GM19238 (cell line): ENCODE data around the gene UBR4.

Experiments used
- DNase-seq: peaks from one replicate; pipeline ENCODE4 v3.0.0; 2011; ENCODE audit warnings: low spot score; ENCODE audit not compliant: insufficient read length

Gene UBR4

GRCh38 chr1:19073311-19074186, 136.5 kb downstream of the UBR4 start:
- DNase-seq = no peak

- DNase-seq = no peak
Observed at GRCh38 chr1:19072285-19072981, 137.6 kb downstream of the UBR4 start.

GRCh38 chr1:19071674-19072281, 138.3 kb downstream of the UBR4 start:
- no peak for DNase-seq

GRCh38 chr1:19070891-19071621, 139.0 kb downstream of the UBR4 start:
- no peak for DNase-seq

- DNase-seq = no peak
Observed at GRCh38 chr1:19070197-19070651, 139.8 kb downstream of the UBR4 start.

- DNase-seq = no peak
Observed at GRCh38 chr1:19068639-19069276, 141.3 kb downstream of the UBR4 start.

- DNase-seq = no peak
Observed at GRCh38 chr1:19067912-19068638, 142.0 kb downstream of the UBR4 start.

- no peak for DNase-seq
Observed at GRCh38 chr1:19067182-19067911, 142.7 kb downstream of the UBR4 start.

GRCh38 chr1:19066874-19067181, 143.2 kb downstream of the UBR4 start:
- no peak for DNase-seq

- no peak for DNase-seq
Observed at GRCh38 chr1:19066248-19066873, 143.7 kb downstream of the UBR4 start.

- no peak for DNase-seq
Observed at GRCh38 chr1:19065526-19066247, 144.4 kb downstream of the UBR4 start.

GRCh38 chr1:19064906-19065450, 145.1 kb downstream of the UBR4 start:
- no peak for DNase-seq

GRCh38 chr1:19063122-19063521, 146.9 kb downstream of the UBR4 start:
- no peak for DNase-seq

GRCh38 chr1:19062258-19063029, 147.6 kb downstream of the UBR4 start:
- no peak for DNase-seq

- no peak for DNase-seq
Observed at GRCh38 chr1:19061798-19062197, 148.3 kb downstream of the UBR4 start.

- DNase-seq = no peak
Observed at GRCh38 chr1:19061343-19061742, 148.7 kb downstream of the UBR4 start.

- no peak for DNase-seq
Observed at GRCh38 chr1:19059773-19060172, 150.3 kb downstream of the UBR4 start.

- DNase-seq = no peak
Observed at GRCh38 chr1:19058476-19058797, 151.6 kb downstream of the UBR4 start.
